ENCODE measurements around the gene STX17. TPM values are rescaled to one million over a fixed set of nuclear protein-coding genes. Genes with fewer than 3 reads are reported as not detected.

Gene STX17
- total and polyA plus RNA-seq, 10 of the 15 experiments (the other 5 are each of a cell fraction or from before 2014, with no cell fraction given), result 11.5 to 29.3 (median 20.0) TPM

DNA sequence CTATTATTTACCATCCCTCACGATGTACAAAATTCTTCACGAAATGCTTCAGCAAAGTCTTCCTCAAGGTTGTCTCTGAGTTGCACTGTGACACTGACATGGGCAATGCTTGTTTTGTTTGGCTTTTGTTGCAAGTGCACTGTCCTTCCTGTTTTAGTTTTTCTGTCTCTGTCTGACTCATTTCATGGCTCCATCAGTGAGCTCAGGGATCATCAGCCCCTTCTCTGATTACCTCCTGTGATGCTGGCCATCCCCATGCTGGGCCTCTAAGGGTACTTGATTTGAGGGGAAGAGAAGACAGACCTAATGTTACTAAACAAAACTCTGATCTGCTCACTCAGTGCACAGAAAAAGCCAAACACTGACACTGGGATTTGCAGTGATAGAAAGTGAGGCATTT lies 37.6 kb upstream of the STX17 start (continued):
- TF ChIP-seq FOXM1 (IDR thresholded peaks at IDR 0.05; ENCODE audit: low read depth, low read length) (0 out of 2 replicates have a peak, but pooled peaks have one; percentile 16), ETV6 (conservative IDR thresholded peaks at IDR 0.05 in 1 of 2, IDR thresholded peaks at IDR 0.05 in 1 of 2; ENCODE audit: borderline replicate concordance in 1 of 2, low read depth in 1 of 2) (peak in 1 of 2 experiments; percentile 84; a peak in 2 of 4 replicates), IRF4 (IDR thresholded peaks at IDR 0.05; ENCODE audit: low read depth, low read length) (peak; percentile 82), ZNF24 (IDR thresholded peaks at IDR 0.05) (no peak)
- TF ChIP-seq, protein P1, sequence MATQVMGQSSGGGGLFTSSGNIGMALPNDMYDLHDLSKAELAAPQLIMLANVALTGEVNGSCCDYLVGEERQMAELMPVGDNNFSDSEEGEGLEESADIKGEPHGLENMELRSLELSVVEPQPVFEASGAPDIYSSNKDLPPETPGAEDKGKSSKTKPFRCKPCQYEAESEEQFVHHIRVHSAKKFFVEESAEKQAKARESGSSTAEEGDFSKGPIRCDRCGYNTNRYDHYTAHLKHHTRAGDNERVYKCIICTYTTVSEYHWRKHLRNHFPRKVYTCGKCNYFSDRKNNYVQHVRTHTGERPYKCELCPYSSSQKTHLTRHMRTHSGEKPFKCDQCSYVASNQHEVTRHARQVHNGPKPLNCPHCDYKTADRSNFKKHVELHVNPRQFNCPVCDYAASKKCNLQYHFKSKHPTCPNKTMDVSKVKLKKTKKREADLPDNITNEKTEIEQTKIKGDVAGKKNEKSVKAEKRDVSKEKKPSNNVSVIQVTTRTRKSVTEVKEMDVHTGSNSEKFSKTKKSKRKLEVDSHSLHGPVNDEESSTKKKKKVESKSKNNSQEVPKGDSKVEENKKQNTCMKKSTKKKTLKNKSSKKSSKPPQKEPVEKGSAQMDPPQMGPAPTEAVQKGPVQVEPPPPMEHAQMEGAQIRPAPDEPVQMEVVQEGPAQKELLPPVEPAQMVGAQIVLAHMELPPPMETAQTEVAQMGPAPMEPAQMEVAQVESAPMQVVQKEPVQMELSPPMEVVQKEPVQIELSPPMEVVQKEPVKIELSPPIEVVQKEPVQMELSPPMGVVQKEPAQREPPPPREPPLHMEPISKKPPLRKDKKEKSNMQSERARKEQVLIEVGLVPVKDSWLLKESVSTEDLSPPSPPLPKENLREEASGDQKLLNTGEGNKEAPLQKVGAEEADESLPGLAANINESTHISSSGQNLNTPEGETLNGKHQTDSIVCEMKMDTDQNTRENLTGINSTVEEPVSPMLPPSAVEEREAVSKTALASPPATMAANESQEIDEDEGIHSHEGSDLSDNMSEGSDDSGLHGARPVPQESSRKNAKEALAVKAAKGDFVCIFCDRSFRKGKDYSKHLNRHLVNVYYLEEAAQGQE (IDR thresholded peaks at IDR 0.05; ENCODE audit: low read depth, low read length), result no peak

DNA sequence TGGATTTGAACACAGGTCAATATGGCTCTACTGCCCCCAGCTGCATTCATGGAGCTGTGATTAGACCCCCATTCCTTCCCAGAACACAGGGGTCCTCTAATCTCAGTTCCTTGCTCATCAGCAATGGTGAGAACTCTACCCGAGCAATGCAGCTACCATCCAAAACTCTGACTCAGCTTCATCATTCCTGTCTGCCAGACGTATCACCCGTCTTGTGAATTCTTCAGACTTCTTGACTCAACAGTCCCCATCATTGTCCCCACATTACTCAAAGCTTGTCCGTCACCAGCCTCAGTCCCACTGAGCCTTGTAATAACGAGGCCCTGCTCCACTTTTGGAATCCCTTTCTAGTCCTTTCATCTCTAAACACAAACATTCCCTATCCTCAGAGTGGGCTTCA lies 36.3 kb upstream of the STX17 start:
- intact Hi-C loops (cut with micrococcal nuclease; ENCODE audit: unreplicated experiment), result no loop called here
- in situ Hi-C loops (cut with MboI), result no loop called here
- Histone ChIP-seq H3K9ac (ENCODE audit: control insufficient read depth, insufficient read depth, low read length) (no peak overlapping the region), H3K4me1 (ENCODE audit: control insufficient read depth, insufficient read depth, low read length) (peaks cover 18% of the 10 kb centered on the region), H3K27ac (ENCODE audit: control insufficient read depth, insufficient read depth) (no peak overlapping the region), H3K79me2 (ENCODE audit: control insufficient read depth, insufficient read depth, low read length) (no peaks in the 10 kb centered on the region), H4K20me1 (ENCODE audit: control insufficient read depth, insufficient read depth) (no peaks in the 10 kb centered on the region), H3K4me2 (ENCODE audit: control insufficient read depth, insufficient read depth) (no peak overlapping the region), H3K4me3 (no peak overlapping the region), H3K9me3 (replicated peaks; ENCODE audit: control insufficient read depth, insufficient read depth, low read length) (no peaks in the 10 kb centered on the region), H3K27me3 (replicated peaks in 1 of 2; ENCODE audit: control insufficient read depth in 2 of 2, insufficient read depth in 2 of 2, low read length in 1 of 2) (no peaks in the 10 kb centered on the region), H2AFZ (ENCODE audit: control insufficient read depth, low read depth, low read length) (no peak overlapping the region), H3K36me3 (ENCODE audit: control insufficient read depth in 2 of 2, insufficient read depth in 2 of 2, low read length in 1 of 2) (no peaks in the 10 kb centered on the region)
- no TSS peak for BruUV-seq (replicated peaks)
- CTCF ChIA-PET, result no interaction called here
- ATAC-seq (no peak), DNase-seq (ENCODE audit: low read depth, low spot score) (no peak), FAIRE-seq (no peak)
- RAD21 ChIA-PET (ENCODE audit: unreplicated experiment), result no interaction called here
- TF ChIP-seq CBX5 (IDR thresholded peaks at IDR 0.05; ENCODE audit: low read depth) (no peak), SMAD5 (IDR thresholded peaks at IDR 0.05; ENCODE audit: low read depth) (no peak), NFYA (IDR thresholded peaks at IDR 0.05; ENCODE audit: borderline replicate concordance, low read depth, low read length) (no peak), ZNF384 (IDR thresholded peaks at IDR 0.05; ENCODE audit: borderline replicate concordance, low read depth, low read length) (no peak)
- POLR2A ChIA-PET, result no interaction called here
- 87% methylated on average over 5 of the region's 5 CpGs for WGBS (ENCODE audit: insufficient coverage, insufficient replicate concordance, low lambda C conversion rate, missing lambda C conversion rate)
- SMC1A ChIA-PET (ENCODE audit: uncharacterized antibody, unreplicated experiment), result interaction anchor here (0.7 to 2.3 kb wide), 4 partner anchors 10 to 685 kb away, joined by 4 to 7 read pairs (median 5); no protein-coding TSS in a partner anchor
